HepG2 (cell line): ENCODE measurements around the gene PAPPA. TPM values are rescaled to one million over a fixed set of nuclear protein-coding genes. Genes with fewer than 3 reads are reported as not detected.

ENCODE experiments used
- ATAC-seq: fragments of 200-7000 bp; cut with Tn5 transposase; 3 replicates; pipeline ENCODE4 v1.9.1; 2020; ENCODE audit warnings: mild to moderate bottlenecking, moderate library complexity
- BruUV-seq: library from RNA; stranded (reverse); fragments of 400-500 nt; replicated peaks from 2 replicates; lab custom pipeline; 2021; lab: Mats Ljungman, UMichigan
- CTCF ChIA-PET: fragments of 300-600 bp; formaldehyde crosslinking; extraction: SDS; loops from one replicate; lab custom pipeline; 2021; ENCODE audit warnings: low total read pairs, inconsistent platforms, low intra/inter-chr PET ratio; lab: Yijun Ruan, JAX
- POLR2A ChIA-PET: fragments of 350-600 bp; sonication (Branson Sonifier 250); formaldehyde crosslinking; loops from one replicate; lab custom pipeline; 2020; ENCODE audit warnings: antibody characterized with exemption, inconsistent platforms; lab: Yijun Ruan, JAX
- DNase-seq: peaks from one replicate; pipeline ENCODE4 v3.0.0-alpha.2; 2015; ENCODE audit warnings: low spot score
- FAIRE-seq: peaks from 3 replicates; lab custom pipeline; 2011; peaks lifted over from hg19 to GRCh38; lab: Jason Lieb, UNC
- H2AFZ ChIP-seq: one replicate; pipeline ENCODE4 v1.6.1; 2011; ENCODE audit warnings: low read length, inconsistent platforms
- H3K27ac ChIP-seq: fragments of 300-600 bp; 3 replicates; pipeline ENCODE4 v1.8.0; 2011; ENCODE audit warnings: mixed run types, mild to moderate bottlenecking, mixed read lengths, low read length, inconsistent platforms; ENCODE audit not compliant: insufficient read depth; ENCODE audit errors: extremely low read length
- H3K27me3 ChIP-seq, 2 experiments: fragments of 200-600 bp in 1 of 2; 2 replicates in 1 of 2; 3 replicates in 1 of 2; pipeline versions ENCODE4 v1.6.0 to v1.8.0; 2011; ENCODE audit warnings: low read length in 2 of 2, mild to moderate bottlenecking in 2 of 2, moderate library complexity in 2 of 2, inconsistent platforms in 1 of 2; ENCODE audit not compliant: insufficient read depth in 2 of 2, control insufficient read depth in 1 of 2
- H3K36me3 ChIP-seq, 2 experiments: fragments of 200-600 bp in 1 of 2; replicated peaks in 1 of 2; 2 replicates in 1 of 2; 3 replicates in 1 of 2; pipeline versions ENCODE4 v1.5.1 to v1.8.0; 2011; ENCODE audit warnings: low read length in 2 of 2, inconsistent platforms in 1 of 2; ENCODE audit not compliant: insufficient read depth in 2 of 2, control insufficient read depth in 1 of 2
- H3K4me1 ChIP-seq: 2 replicates; pipeline ENCODE4 v1.5.1; 2012; ENCODE audit warnings: low read length, inconsistent platforms; ENCODE audit not compliant: insufficient read depth
- H3K4me2 ChIP-seq: 2 replicates; pipeline ENCODE4 v1.6.0; 2011; ENCODE audit warnings: low read depth, low read length, inconsistent platforms
- H3K4me3 ChIP-seq, 3 experiments: fragments of 200-600 bp in 1 of 3; sonication (generic), shearing (Covaris generic) in 1 of 3; replicated peaks in 1 of 3; 2 replicates each; pipeline ENCODE4 v1.5.1; 2011 to 2016; ENCODE audit warnings: low read length in 3 of 3, inconsistent platforms in 2 of 3, low read depth in 2 of 3, mild to moderate bottlenecking in 2 of 3, control low read depth in 1 of 3, mixed read lengths in 1 of 3; ENCODE audit not compliant: insufficient read depth in 1 of 3
- H3K79me2 ChIP-seq: one replicate; pipeline ENCODE4 v1.6.1; 2011; ENCODE audit warnings: low read length, inconsistent platforms; ENCODE audit not compliant: insufficient read depth
- H3K9ac ChIP-seq: 2 replicates; pipeline ENCODE4 v1.6.0; 2011; ENCODE audit warnings: mild to moderate bottlenecking, low read depth, low read length, inconsistent platforms; ENCODE audit not compliant: insufficient read depth
- H3K9me3 ChIP-seq: 2 replicates; pipeline ENCODE4 v1.5.1; 2012; ENCODE audit warnings: mild to moderate bottlenecking, low read length
- H4K20me1 ChIP-seq: 2 replicates; pipeline ENCODE4 v1.6.0; 2011; ENCODE audit warnings: inconsistent platforms, mild to moderate bottlenecking, low read length, moderate library complexity; ENCODE audit not compliant: insufficient read depth
- ATF2 ChIP-seq: sonication (generic); formaldehyde crosslinking; IDR thresholded peaks from 2 replicates; pipeline ENCODE4 v1.4.0; 2020; ENCODE audit warnings: missing genetic modification reagents
- CBX2 ChIP-seq, 2 experiments: fragments of 200-600 bp in 1 of 2; sonication (generic); formaldehyde crosslinking in 1 of 2; IDR thresholded peaks; 2 replicates each; pipeline versions ENCODE4 v1.7.0 to v1.8.1; 2018 to 2022; ENCODE audit warnings: low read depth in 2 of 2, low read length in 1 of 2, mild to moderate bottlenecking in 1 of 2, missing genetic modification reagents in 1 of 2
- TFAP4 ChIP-seq: sonication (generic); IDR thresholded peaks from 2 replicates; pipeline ENCODE4 v1.6.1; 2016; ENCODE audit warnings: low read depth, borderline replicate concordance
- ZBTB21 ChIP-seq: sonication (generic); formaldehyde crosslinking; IDR thresholded peaks from 2 replicates; pipeline ENCODE4 v1.4.0; 2020; ENCODE audit warnings: missing genetic modification reagents
- ZFX ChIP-seq: sonication (generic); formaldehyde crosslinking; IDR thresholded peaks from 2 replicates; pipeline ENCODE4 v1.4.0; 2020; ENCODE audit warnings: mild to moderate bottlenecking, low read depth, missing genetic modification reagents, moderate library complexity
- ZKSCAN8 ChIP-seq: IDR thresholded peaks from 2 replicates; pipeline ENCODE4 v1.6.1; 2016; ENCODE audit warnings: borderline replicate concordance, missing genetic modification reagents, missing compliant biosample characterization
- ZMYM3 ChIP-seq: sonication (generic); formaldehyde crosslinking; IDR thresholded peaks from 2 replicates; pipeline ENCODE4 v1.5.1; 2020; ENCODE audit warnings: mild to moderate bottlenecking, missing genetic modification reagents
- ZNF629 ChIP-seq: sonication (generic); formaldehyde crosslinking; conservative IDR thresholded peaks from 2 replicates; pipeline ENCODE4 v1.5.0; 2020; ENCODE audit warnings: missing genetic modification reagents
- ZNF687 ChIP-seq: sonication (generic); formaldehyde crosslinking; IDR thresholded peaks from 2 replicates; pipeline ENCODE4 v1.5.1; 2020; ENCODE audit warnings: mild to moderate bottlenecking, missing genetic modification reagents, moderate library complexity
- WGBS: methylation state at CpG from one replicate; pipeline ENCODE4 v1.1.6; 2017; ENCODE audit warnings: low lambda C conversion rate; 5-methylcytosine and 5-hydroxymethylcytosine counted together
- in situ Hi-C: cut with HindIII; loops from 2 replicates; pipeline ENCODE4 v1.10.0; 2017; ENCODE audit warnings: low pct_unique_long_range_greater_than_20kb; ENCODE audit not compliant: extremely low pct_ligation_motif_present
- intact Hi-C: fragments of 100-400 bp; cut with micrococcal nuclease; formaldehyde crosslinking; loops from one replicate; pipeline ENCODE4 v1.10.0; 2022; ENCODE audit not compliant: unreplicated experiment
- polyA plus RNA-seq, 8 experiments: library from polyadenylated mRNA; depleted of rRNA in 3 of 8; stranded (reverse) in 7 of 8; unstranded in 1 of 8; fragments of >200 nt; fragmentation: Illumina TruSeq in 4 of 8; extraction: Trizol in 4 of 8; gene quantifications; 2 replicates each; pipeline versions ENCODE4 v1.2.1 to v1.2.3, GENCODE V29; 2011 to 2016; ENCODE audit warnings: low read depth in 4 of 8, missing spikeins in 1 of 8, mixed read lengths in 1 of 8; ENCODE audit not compliant: insufficient read depth in 1 of 8
- total RNA-seq, 5 experiments: library from RNA; depleted of rRNA; stranded (reverse); fragments of >200 nt; fragmentation: Illumina TruSeq; extraction: Trizol; gene quantifications; 2 replicates each; pipeline ENCODE4 v1.2.3, GENCODE V29; 2016; ENCODE audit warnings: low read depth in 1 of 5

The PAPPA gene
- total and polyA plus RNA-seq, 2 of the 13 experiments (the other 11 are each of a cell fraction or from before 2014, with no cell fraction given): 0.09 to 0.11 TPM

GRCh38 chr9:116154334-116154975 is 864 bp downstream of the PAPPA start:
- no peak overlapping the region for H3K27ac ChIP-seq
- H3K4me1 ChIP-seq: no peaks in the 10 kb centered on the region
- H3K4me3 ChIP-seq: peak overlapping the region in 2 of 3 experiments; percentile 44 to 63; a peak in 3 of 6 replicates
- TF ChIP-seq ZFX: no peak
- peak; percentile 33; the same call in 1 of the 2 replicates for TF ChIP-seq ZNF687 (CRISPR knock-in tag)
- no peak for TF ChIP-seq CBX2 (IDR thresholded peaks at IDR 0.05; ENCODE audit: low read depth, low read length)
- no peak for TF ChIP-seq CBX2 (CRISPR knock-in tag; IDR thresholded peaks at IDR 0.05; ENCODE audit: low read depth)
- TF ChIP-seq ZBTB21: no peak
- TF ChIP-seq ATF2 (CRISPR knock-in tag): no peak
- peak; percentile 90 for TF ChIP-seq ZNF629
- no peak for TF ChIP-seq ZKSCAN8 (CRISPR knock-in tag)
- peak; percentile 21; the same call in 1 of the 2 replicates for TF ChIP-seq ZMYM3 (CRISPR knock-in tag)
- TF ChIP-seq TFAP4: no peak
- TF ChIP-seq, all 625 proteins: peak for 3
- peak overlapping the region; percentile 66 for H3K4me2 ChIP-seq
- no peaks in the 10 kb centered on the region for H3K9me3 ChIP-seq
- no peaks in the 10 kb centered on the region for H3K36me3 ChIP-seq
- POLR2A ChIA-PET: no interaction called here
- CTCF ChIA-PET: interaction anchor here (3.1 kb wide), 1 partner anchor 418 kb away, joined by 14 read pairs; no protein-coding TSS in a partner anchor
- no peak overlapping the region for H3K9ac ChIP-seq
- H4K20me1 ChIP-seq: no peaks in the 10 kb centered on the region
- ATAC-seq: peak; percentile 83
- intact Hi-C loops (loop anchor here (5.0 kb wide), 1 partner anchor 562 kb away; no protein-coding TSS in a partner anchor), in situ Hi-C loops (loop anchor here (5.0 to 25.0 kb wide), 3 partner anchors 418 to 567 kb away; no protein-coding TSS in a partner anchor)
- H3K27me3 ChIP-seq: peaks cover 8 to 55% of the 10 kb centered on the region in 2 experiments; a peak in 4 of 5 replicates
- no peak for DNase-seq
- BruUV-seq: no TSS peak
- H2AFZ ChIP-seq: no peak overlapping the region
- WGBS: 11% methylated on average over 13 of the region's 74 CpGs
- H3K79me2 ChIP-seq: no peaks in the 10 kb centered on the region
- FAIRE-seq: no peak
